NCI-H2227 treated with DMSO at 0.1 percent for 48 hours (cell line): Measurements from ENCODE around the gene FOXP1.
A peak's percentile ranks its signal among the peaks of the same experiment; 100 is the strongest.
"Not testable (repeated sequence)": the region's sequence is repeated elsewhere in the genome, so short reads cannot be mapped to it uniquely, and the experiment has no call there.

Source experiments
- DNase-seq: peaks from one replicate; lab custom pipeline; 2025; lab: John Stamatoyannopoulos, UW

FOXP1 gene

GRCh38 chr3:71033681-71034220, 549.8 kb downstream of the FOXP1 start:
- no peak for DNase-seq

GRCh38 chr3:71031914-71032521, 551.5 kb downstream of the FOXP1 start:
- DNase-seq = no peak

GRCh38 chr3:71031181-71031580, 552.3 kb downstream of the FOXP1 start:
- no peak for DNase-seq

- DNase-seq = no peak
These were observed 552.8 kb downstream of the FOXP1 start for GRCh38 chr3:71030748-71031147.

DNA sequence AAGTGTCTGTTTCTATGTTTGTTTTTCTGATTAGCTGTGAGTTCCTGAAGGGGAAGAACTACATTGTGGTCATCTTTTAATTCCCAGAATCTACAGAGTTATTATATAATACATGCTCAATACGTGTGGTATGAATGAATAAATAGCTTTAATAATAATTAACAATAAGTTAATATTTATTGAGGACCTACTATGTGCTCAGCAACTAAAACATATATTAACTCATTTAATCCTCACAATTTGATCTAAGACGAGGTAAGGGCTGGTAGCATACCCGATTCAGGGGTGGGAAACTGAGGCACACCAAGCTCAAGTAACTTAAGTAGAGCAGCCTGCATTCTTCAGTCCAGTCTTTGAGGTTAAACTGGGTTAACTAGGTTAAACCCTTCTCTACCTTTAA, 553.8 kb downstream of the FOXP1 start:
- DNase-seq = no peak

- DNase-seq = no peak
These were observed 554.7 kb downstream of the FOXP1 start for GRCh38 chr3:71028802-71029201.

DNA sequence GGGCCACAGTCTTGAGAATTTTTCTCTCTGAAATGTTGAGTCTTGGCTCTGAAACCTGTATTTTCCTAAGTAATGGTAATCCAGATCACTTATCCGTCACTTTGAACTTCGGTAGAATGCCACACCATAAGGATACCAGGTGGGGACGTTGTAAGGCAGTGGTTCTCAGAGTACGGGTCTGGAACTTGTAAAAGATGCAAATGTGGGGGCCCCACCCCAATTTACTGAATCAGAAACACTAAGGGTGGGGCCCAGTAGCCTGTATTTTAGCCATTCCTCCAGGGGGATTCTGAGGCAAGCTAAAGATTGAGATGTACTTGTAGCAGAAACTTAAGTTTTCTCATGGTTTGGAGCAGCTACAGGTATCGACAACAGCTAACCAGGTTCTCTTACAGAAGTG, 555.3 kb downstream of the FOXP1 start:
- no peak for DNase-seq

DNA sequence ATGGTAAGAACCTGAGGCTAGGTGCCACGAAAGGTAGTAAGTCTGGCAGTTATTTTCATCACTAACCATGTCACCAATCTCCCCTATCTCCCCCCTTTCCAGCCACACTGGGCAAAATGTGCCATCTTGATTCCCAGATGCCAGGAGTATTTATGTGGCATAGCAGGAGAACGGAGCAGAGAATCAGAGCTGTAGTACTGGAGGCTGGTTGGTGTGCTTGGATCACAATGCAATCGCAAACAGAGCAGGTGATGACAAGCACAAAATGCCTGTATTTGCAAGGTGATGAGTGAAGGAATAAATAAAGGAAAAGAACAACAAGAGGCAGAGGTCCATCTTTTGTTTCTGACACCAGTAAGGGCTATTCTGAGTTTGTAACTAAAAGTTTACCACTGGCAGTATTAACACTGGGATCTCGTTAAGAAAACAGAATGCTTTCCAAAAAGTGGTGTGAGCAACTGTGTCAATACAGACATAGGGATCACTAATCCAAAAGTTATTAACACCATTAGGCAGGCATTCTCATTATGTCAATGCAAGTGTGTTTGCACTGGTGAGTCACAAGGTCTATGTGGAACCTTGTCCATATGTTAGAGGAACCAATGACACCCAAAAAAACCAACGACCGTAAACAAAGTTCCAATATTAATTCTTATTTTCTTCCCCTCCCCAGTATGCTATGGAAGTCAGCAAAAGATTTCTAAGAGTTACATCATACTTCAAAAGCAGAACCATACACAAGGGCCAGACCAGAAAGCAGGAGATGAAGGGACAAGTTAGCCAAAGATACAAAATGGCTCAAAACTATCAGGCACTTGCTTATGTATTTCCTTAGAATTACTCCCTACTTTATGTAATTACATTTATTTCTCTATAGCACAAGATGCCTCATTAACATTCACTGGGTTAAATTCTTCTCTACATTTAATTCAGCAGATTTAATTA, 556.6 kb downstream of the FOXP1 start:
- DNase-seq = no peak

GRCh38 chr3:71025516-71025915, 558.0 kb downstream of the FOXP1 start:
- no peak for DNase-seq

DNA sequence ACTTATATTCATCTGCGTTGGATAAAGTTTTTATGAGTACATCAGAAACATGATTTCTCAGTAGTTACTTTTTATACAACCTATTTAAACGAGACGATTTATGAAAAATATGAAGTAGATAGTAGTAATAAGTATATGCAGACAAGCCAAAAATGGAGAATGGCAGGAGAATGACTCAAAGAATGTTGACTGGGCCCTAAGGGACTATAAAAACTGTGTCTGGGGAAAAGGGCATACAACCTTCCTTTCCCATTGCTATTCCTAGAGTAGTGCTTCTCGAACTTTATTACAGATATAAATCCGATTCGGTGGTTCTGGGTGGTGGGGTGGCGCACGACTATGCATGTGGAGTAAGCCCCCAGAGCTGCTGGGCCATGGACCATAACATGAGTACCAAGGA, 558.5 kb downstream of the FOXP1 start:
- no peak for DNase-seq

GRCh38 chr3:71022551-71023335, 560.8 kb downstream of the FOXP1 start:
- DNase-seq = no peak

GRCh38 chr3:71018799-71019198, 564.7 kb downstream of the FOXP1 start:
- no peak for DNase-seq

- DNase-seq = no peak
These were observed 567.2 kb downstream of the FOXP1 start for GRCh38 chr3:71016178-71016845.

- not testable (repeated sequence) for DNase-seq
These were observed 568.9 kb downstream of the FOXP1 start for GRCh38 chr3:71014616-71015015.

DNA sequence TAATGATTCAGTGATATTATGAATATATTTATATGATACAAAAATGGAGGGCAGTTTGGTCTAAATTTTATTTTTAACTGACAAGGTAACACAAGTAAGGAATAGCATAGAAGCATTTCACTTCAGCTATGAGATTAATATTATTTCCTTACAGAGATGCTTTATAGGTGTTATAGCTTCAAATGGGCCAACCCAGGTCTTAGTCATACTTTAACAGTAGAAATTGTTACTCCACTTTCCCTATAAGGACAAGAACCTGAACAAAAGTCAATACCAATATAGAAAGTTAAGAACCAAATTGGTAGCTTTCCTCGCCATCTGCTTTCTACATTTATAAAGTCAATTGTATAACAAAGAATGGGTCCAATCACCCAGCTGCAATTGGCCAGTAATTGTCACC, 570.6 kb downstream of the FOXP1 start:
- DNase-seq = no peak

DNA sequence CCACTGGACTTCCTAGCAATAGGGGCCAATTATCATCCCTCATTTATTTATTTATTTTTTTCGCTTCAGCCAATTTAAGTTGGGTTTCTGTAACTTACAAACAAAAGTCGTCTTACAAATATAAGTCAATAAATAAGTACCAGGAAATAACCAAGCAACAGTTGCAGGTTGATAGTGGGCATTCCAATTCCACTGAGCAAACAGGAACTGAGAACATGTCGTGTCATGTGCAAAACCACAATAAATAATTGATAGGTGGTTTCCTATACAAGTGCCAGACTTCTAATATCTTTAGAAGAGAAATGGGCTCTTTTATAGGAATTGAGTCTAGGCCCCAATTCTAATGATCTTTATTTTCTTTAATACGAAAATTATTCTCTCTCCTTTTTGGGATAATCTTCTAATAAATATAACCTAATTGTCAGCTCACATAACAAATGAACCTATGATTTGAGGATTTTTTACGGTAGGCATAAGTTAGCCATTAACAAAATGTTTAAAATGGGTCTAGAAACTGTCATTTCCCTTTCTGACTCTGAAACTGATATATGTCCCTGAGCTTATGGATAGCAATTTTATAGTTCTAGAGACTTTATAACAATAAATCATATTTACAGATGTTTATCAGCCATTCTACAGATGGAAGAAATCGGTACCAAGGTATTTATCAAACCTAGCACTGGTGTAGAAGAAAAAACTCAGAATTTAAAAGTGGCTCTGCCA, 571.8 kb downstream of the FOXP1 start:
- DNase-seq = no peak

DNA sequence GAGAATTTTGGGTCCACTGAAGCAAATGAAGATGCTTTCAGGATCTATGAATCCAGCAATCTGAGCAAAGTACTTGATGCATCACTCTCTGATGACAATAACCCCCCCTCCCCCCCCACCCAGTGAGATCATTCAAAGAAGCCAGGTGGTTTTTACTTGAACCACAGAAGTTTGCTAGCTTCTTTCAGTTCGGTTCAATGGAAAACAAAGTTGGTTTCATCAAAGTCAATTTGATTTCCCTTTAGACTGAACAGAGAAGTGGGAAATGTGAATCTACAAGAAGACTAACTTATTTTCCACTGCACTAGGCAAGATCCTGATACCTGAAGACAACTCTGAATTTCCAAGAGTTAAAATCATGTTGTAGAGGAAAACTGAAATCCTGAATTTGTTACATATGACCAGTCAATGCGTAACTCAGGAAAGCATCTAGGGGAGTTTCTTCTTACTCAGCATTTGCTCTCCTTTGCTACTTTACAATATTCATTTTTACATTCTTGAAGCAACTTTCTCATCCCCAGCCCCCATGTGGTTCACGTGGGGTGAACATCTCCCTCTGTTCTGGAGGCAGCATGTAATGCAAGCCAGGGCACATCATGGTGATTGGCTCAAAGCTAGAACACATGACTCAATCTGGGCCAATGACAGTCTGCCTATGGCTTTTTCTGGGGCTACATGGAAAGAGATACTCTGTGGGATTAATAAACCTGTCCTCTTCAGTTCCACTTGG, 572.6 kb downstream of the FOXP1 start:
- no peak for DNase-seq

- DNase-seq = no peak
These were observed 575.1 kb downstream of the FOXP1 start for GRCh38 chr3:71008350-71008935.

DNA sequence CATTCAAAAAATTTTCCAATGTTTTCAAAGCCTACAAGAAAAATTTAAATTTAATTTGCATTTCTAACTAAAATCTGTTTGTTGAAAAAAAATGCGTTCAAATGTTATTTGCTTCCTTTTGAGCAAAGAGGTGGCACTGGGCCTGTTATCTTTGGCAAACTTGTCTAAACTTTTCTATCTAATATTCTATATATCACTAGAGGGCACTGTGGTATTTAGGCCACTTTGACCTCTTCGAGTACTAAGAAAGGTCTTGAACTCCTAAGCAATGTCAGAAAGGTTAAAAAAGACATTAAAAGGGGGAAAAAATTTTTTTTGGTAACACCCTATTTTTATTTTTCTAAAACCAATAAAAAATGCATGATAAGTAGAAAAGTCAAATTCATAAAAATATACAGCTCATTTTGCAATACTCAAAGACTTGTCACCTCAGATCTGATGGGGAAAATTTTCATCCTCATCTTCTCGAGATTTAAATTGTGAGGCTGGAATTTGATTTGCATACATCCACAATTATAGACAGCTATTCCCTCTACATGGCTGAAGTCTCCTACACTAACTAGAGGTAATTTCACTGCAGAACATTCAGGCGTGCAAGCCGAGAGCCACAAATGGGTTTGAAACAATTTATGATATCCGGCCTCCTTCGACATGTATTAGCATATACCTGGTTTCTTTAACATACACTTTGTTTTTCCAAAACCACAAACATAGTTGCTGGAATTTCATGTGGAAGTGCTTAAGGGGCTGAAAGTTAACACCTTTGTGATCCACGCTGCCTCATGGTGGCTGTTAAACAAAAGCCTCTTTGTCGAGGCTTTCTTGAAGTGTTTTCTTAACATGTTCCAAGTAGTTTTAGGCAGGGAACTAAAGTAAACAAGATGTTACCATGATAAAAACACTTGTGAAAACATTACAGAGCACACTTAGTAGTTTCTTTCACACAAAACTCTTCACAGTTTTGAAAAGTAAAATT, 576.4 kb downstream of the FOXP1 start:
- peak; percentile 0 for DNase-seq
